Bronchial epithelial cell (primary cell): Measurements from ENCODE around the gene RUBCNL. TPM values are rescaled to one million over a fixed set of nuclear protein-coding genes. Genes with fewer than 3 reads are reported as not detected.

ENCODE experiments used
- DNase-seq: peaks from one replicate; pipeline ENCODE4 v3.0.0-alpha.2; 2010; ENCODE audit warnings: low read depth
- FAIRE-seq: peaks from 2 replicates; lab custom pipeline; 2011; peaks lifted over from hg19 to GRCh38; lab: Jason Lieb, UNC
- H3K27me3 ChIP-seq: 2 replicates; pipeline ENCODE4 v1.5.1; 2011; ENCODE audit warnings: low read length; ENCODE audit not compliant: control insufficient read depth, insufficient read depth
- H3K36me3 ChIP-seq: 2 replicates; pipeline ENCODE4 v1.5.1; 2011; ENCODE audit warnings: low read length; ENCODE audit not compliant: control insufficient read depth, insufficient read depth
- H3K4me3 ChIP-seq: 2 replicates; pipeline ENCODE4 v1.5.1; 2011; ENCODE audit warnings: mild to moderate bottlenecking, low read depth, low read length, control low read depth
- total RNA-seq: library from RNA; depleted of rRNA; stranded (reverse); fragments of >200 nt; gene quantifications from 2 replicates; pipeline ENCODE4 v1.2.1, GENCODE V29; 2014
- TF ChIP-seq, protein P1 (sequence below): IDR thresholded peaks from 2 replicates; pipeline ENCODE4 v1.5.1; 2011; ENCODE audit warnings: mild to moderate bottlenecking, moderate library complexity, low read length, control low read depth, inconsistent platforms; ENCODE audit not compliant: insufficient read depth, severe bottlenecking

RUBCNL gene
- total RNA-seq, 1 donor from 2014 or later: not detected

DNA sequence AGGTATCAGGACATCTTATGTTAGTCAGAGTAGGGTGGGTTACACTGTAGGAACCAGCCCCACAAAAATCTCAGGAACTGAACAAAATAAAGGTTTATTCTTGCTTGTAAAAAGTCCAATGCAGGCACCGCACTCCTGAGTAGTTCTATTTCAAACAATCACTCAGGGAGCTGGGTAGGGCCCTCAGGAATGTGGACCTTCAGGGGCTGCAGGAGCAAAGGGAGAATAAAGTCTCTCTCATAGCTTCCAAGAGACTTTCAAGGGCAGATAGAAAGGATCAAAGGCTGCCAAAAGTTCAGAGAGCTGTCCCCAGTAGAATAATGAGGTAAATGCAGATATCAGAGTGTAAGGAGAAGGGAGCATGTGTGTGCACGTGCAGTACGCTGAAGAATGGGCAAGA lies 49.4 kb downstream of the RUBCNL start:
- no peak for DNase-seq
- TF ChIP-seq, protein P1, sequence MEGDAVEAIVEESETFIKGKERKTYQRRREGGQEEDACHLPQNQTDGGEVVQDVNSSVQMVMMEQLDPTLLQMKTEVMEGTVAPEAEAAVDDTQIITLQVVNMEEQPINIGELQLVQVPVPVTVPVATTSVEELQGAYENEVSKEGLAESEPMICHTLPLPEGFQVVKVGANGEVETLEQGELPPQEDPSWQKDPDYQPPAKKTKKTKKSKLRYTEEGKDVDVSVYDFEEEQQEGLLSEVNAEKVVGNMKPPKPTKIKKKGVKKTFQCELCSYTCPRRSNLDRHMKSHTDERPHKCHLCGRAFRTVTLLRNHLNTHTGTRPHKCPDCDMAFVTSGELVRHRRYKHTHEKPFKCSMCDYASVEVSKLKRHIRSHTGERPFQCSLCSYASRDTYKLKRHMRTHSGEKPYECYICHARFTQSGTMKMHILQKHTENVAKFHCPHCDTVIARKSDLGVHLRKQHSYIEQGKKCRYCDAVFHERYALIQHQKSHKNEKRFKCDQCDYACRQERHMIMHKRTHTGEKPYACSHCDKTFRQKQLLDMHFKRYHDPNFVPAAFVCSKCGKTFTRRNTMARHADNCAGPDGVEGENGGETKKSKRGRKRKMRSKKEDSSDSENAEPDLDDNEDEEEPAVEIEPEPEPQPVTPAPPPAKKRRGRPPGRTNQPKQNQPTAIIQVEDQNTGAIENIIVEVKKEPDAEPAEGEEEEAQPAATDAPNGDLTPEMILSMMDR: no peak
- FAIRE-seq: no peak

DNA sequence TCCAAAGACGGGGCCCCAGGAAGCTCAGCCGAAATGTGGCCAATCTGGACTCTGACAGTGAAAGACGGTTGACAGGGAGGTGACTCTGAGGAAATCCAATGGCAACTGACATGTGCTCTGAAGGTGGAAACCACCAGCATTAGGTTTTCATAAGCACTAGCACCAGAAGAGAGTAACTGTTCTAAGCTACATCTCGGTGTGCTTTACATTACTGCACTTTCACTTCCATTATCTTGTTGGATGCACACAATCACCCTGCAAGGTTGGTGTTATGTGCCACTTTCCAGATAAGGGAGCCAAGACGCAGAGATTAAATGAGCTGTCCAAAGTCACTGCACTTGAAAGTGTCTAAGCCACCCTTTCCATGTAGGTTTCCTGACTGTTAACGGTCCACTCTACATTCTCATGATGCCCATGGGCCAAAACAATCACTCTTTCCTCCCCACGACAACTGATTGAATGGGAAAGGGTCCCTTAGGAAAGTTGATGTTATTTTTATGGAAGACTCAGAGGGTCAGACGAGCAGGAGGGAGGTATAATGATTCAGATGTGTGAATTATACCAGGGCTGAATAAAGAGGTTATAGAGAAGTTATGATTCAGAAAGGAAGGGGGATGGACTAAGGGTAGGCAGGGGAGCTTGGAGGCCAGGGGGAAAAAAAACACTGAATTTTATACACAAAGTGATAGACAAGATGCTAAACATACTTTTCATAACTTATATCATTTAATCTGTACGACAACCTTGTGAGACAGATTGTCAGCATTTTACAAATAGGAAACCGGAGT lies 52.8 kb downstream of the RUBCNL start:
- TF ChIP-seq, protein P1: no peak
- DNase-seq (no peak), FAIRE-seq (no peak)
- no peaks in the 10 kb centered on the region for H3K36me3 ChIP-seq
- no peaks in the 10 kb centered on the region for H3K27me3 ChIP-seq
- no peak overlapping the region for H3K4me3 ChIP-seq

More for the DNA sequence above, 49.4 kb downstream of the RUBCNL start:
- no peaks in the 10 kb centered on the region for H3K27me3 ChIP-seq
- no peaks in the 10 kb centered on the region for H3K36me3 ChIP-seq
- no peak overlapping the region for H3K4me3 ChIP-seq

DNA sequence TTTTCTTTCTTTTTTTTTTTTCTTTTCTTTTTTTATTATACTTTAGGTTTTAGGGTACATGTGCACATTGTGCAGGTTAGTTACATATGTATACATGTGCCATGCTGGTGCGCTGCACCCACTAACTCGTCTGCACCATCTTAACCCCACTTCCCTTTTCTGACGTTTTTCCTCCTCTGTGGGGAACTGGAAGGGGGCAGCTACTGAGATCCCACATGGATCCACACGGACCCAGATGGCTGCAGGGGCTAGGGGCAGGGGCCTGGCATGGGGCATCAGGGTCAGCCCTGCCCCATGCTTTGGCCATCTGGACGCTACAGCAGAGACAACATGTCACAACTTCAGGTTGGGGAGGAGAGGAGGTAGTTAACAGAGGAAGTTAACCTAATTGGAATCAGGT lies 54.3 kb downstream of the RUBCNL start:
- FAIRE-seq: no peak
- H3K36me3 ChIP-seq: no peaks in the 10 kb centered on the region
- TF ChIP-seq, protein P1: no peak
- no peaks in the 10 kb centered on the region for H3K27me3 ChIP-seq
- DNase-seq: no peak
- H3K4me3 ChIP-seq: no peak overlapping the region

DNA sequence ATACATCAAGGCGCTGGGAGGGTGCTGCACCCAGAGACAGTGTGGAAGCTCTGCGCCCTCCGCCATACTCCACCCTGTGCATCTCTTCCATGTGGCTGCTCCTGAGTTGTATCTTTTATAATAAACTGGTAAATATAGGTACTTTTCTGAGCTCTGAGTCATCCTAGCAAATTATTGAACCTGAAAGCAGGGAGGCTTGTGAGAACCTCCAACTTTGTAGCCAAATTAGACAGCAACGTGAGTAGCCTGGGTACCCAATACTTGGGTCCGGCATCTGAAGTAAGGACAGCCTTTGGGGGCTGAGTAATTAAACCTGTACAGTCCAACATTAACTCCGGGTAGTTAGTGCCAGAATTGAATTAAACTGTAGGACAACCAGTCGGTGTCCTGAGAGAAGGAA lies 57.4 kb downstream of the RUBCNL start:
- no peaks in the 10 kb centered on the region for H3K36me3 ChIP-seq
- no peaks in the 10 kb centered on the region for H3K27me3 ChIP-seq
- FAIRE-seq (no peak), DNase-seq (no peak)
- no peak overlapping the region for H3K4me3 ChIP-seq
- TF ChIP-seq, protein P1: no peak

DNA sequence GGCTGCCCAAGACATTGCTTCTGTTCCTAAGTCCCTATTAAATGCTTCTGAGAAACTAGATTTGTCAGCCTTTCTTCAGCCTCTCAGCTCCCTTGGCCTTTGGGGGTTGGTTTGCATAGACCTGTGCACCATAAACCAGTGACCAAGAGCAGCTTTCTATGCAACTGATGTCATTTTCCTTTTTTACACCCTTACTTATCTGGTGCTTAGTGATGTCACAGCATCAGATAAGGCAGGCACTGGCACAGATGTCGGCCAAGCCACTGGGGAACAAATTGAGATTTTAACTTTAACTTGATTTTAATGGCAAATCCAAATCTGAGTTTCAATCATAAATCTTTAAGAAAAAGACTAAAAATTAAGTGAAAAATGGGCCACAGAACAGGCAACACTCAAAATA lies 59.8 kb downstream of the RUBCNL start:
- Histone ChIP-seq H3K4me3 (no peak overlapping the region), H3K36me3 (no peaks in the 10 kb centered on the region), H3K27me3 (no peaks in the 10 kb centered on the region)
- FAIRE-seq (no peak), DNase-seq (no peak)
- TF ChIP-seq, protein P1: no peak

DNA sequence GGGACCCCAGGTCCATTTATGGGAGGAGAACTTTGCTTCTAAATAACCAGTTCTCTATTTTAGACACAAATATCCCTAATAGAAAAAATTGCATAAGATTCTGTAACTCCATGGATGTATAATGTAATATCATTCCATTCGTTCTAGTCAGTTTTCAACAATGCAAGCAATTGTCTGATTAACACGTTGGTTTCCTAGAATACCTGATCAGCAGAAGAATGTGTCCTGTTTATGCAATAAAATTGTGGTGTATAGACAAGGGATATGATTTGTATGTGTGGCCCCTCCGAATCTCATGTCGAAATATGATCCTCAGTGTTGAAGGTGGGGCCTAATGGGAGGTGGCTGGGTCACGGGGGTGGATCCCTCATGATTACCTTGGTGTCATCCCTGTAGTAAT lies 62.1 kb downstream of the RUBCNL start:
- Histone ChIP-seq H3K4me3 (no peak overlapping the region), H3K36me3 (no peaks in the 10 kb centered on the region), H3K27me3 (no peaks in the 10 kb centered on the region)
- FAIRE-seq: no peak
- TF ChIP-seq, protein P1: no peak
- DNase-seq: peak; percentile 46
